BLaER1 (cell line): ENCODE results near the gene CAMK2D.

Experiments
- H3K27ac ChIP-seq: shearing (Covaris generic); formaldehyde crosslinking; 2 replicates; pipeline ENCODE4 v1.8.1; 2022
- H3K27me3 ChIP-seq: shearing (Covaris generic); formaldehyde crosslinking; 2 replicates; pipeline ENCODE4 v1.8.1; 2022
- H3K36me3 ChIP-seq: shearing (Covaris generic); formaldehyde crosslinking; 2 replicates; pipeline ENCODE4 v1.8.1; 2022
- H3K4me1 ChIP-seq: shearing (Covaris generic); formaldehyde crosslinking; 2 replicates; pipeline ENCODE4 v1.8.1; 2022
- H3K4me2 ChIP-seq: shearing (Covaris generic); formaldehyde crosslinking; 2 replicates; pipeline ENCODE4 v1.8.1; 2022
- H3K4me3 ChIP-seq: shearing (Covaris generic); formaldehyde crosslinking; 2 replicates; pipeline ENCODE4 v1.8.1; 2022
- H3K9ac ChIP-seq: shearing (Covaris generic); formaldehyde crosslinking; 2 replicates; pipeline ENCODE4 v1.8.1; 2022
- H3K9me3 ChIP-seq: shearing (Covaris generic); formaldehyde crosslinking; 2 replicates; pipeline ENCODE4 v1.8.1; 2022
- H4K20me1 ChIP-seq: shearing (Covaris generic); formaldehyde crosslinking; 2 replicates; pipeline ENCODE4 v1.8.1; 2022
- Cebpa-rat ChIP-seq: shearing (Covaris generic); IDR thresholded peaks from 2 replicates; pipeline ENCODE4 v1.8.1; 2022

The CAMK2D gene

GRCh38 chr4:113559947-113560346 is 201.6 kb downstream of the CAMK2D start:
- Histone ChIP-seq H3K4me3 (no peak overlapping the region), H3K9me3 (peaks cover 4% of the 10 kb centered on the region; the same call in 1 of the 2 replicates), H3K27ac (0 out of 2 replicates have a peak overlapping the region, but pooled peaks have one; percentile 70), H4K20me1 (no peaks in the 10 kb centered on the region), H3K9ac (no peak overlapping the region), H3K4me2 (no peak overlapping the region), H3K36me3 (peaks cover 63% of the 10 kb centered on the region), H3K27me3 (no peaks in the 10 kb centered on the region), H3K4me1 (peaks cover 62% of the 10 kb centered on the region)
- TF ChIP-seq Cebpa-rat, result no peak

- Histone ChIP-seq H3K4me3 (no peak overlapping the region), H3K27me3 (no peaks in the 10 kb centered on the region), H3K36me3 (peaks cover 65% of the 10 kb centered on the region), H3K9me3 (no peaks in the 10 kb centered on the region), H4K20me1 (no peaks in the 10 kb centered on the region), H3K9ac (no peak overlapping the region), H3K27ac (peak overlapping the region; percentile 44), H3K4me2 (0 out of 2 replicates have a peak overlapping the region, but pooled peaks have one; percentile 6), H3K4me1 (peaks cover 29% of the 10 kb centered on the region)
- no peak for TF ChIP-seq Cebpa-rat
These were observed 205.0 kb downstream of the CAMK2D start for GRCh38 chr4:113556382-113557134.

GRCh38 chr4:113555868-113556267 is 205.7 kb downstream of the CAMK2D start:
- Histone ChIP-seq H3K4me2 (no peak overlapping the region), H3K9me3 (no peaks in the 10 kb centered on the region), H3K27ac (peak overlapping the region; percentile 44), H3K4me3 (no peak overlapping the region), H3K36me3 (peaks cover 67% of the 10 kb centered on the region), H4K20me1 (no peaks in the 10 kb centered on the region), H3K27me3 (no peaks in the 10 kb centered on the region), H3K4me1 (peaks cover 22% of the 10 kb centered on the region; the same call in 1 of the 2 replicates), H3K9ac (no peak overlapping the region)
- TF ChIP-seq Cebpa-rat, result no peak

GRCh38 chr4:113553082-113553481 is 208.5 kb downstream of the CAMK2D start:
- Histone ChIP-seq H3K4me3 (no peak overlapping the region), H3K36me3 (peaks cover 54% of the 10 kb centered on the region)

GRCh38 chr4:113550510-113550909 is 211.0 kb downstream of the CAMK2D start:
- Histone ChIP-seq H3K27ac (no peak overlapping the region), H3K9ac (no peak overlapping the region), H3K4me3 (no peak overlapping the region), H3K4me1 (peaks cover 18% of the 10 kb centered on the region), H3K9me3 (no peaks in the 10 kb centered on the region), H4K20me1 (no peaks in the 10 kb centered on the region), H3K4me2 (no peak overlapping the region), H3K27me3 (no peaks in the 10 kb centered on the region), H3K36me3 (peaks cover 46% of the 10 kb centered on the region)
- no peak for TF ChIP-seq Cebpa-rat

More at GRCh38 chr4:113553082-113553481, 208.5 kb downstream of the CAMK2D start:
- Histone ChIP-seq H3K9ac (no peak overlapping the region), H3K4me2 (no peak overlapping the region), H3K27me3 (no peaks in the 10 kb centered on the region), H3K4me1 (peaks cover 28% of the 10 kb centered on the region), H3K27ac (no peak overlapping the region), H4K20me1 (no peaks in the 10 kb centered on the region), H3K9me3 (no peaks in the 10 kb centered on the region)
- TF ChIP-seq Cebpa-rat, result no peak

- no peak for TF ChIP-seq Cebpa-rat
- Histone ChIP-seq H3K9ac (no peak overlapping the region), H3K36me3 (peaks cover 59% of the 10 kb centered on the region), H3K9me3 (peaks cover 4% of the 10 kb centered on the region; the same call in 1 of the 2 replicates), H3K27me3 (no peaks in the 10 kb centered on the region), H3K4me3 (no peak overlapping the region), H3K4me1 (peaks cover 18% of the 10 kb centered on the region), H3K27ac (peak overlapping the region; percentile 42; the same call in 1 of the 2 replicates), H3K4me2 (peak overlapping the region; percentile 38; the same call in 1 of the 2 replicates), H4K20me1 (no peaks in the 10 kb centered on the region)
These were observed 213.2 kb downstream of the CAMK2D start for GRCh38 chr4:113548303-113548702.

- no peak overlapping the region for H3K9ac ChIP-seq
- no peak overlapping the region for H3K4me3 ChIP-seq
- H3K27ac ChIP-seq, result peak overlapping the region; percentile 42; the same call in 1 of the 2 replicates
- H3K4me1 ChIP-seq, result peaks cover 18% of the 10 kb centered on the region
- no peaks in the 10 kb centered on the region for H4K20me1 ChIP-seq
- no peaks in the 10 kb centered on the region for H3K27me3 ChIP-seq
- peak overlapping the region; percentile 38; the same call in 1 of the 2 replicates for H3K4me2 ChIP-seq
- H3K36me3 ChIP-seq, result peaks cover 54% of the 10 kb centered on the region
- H3K9me3 ChIP-seq, result peaks cover 4% of the 10 kb centered on the region; the same call in 1 of the 2 replicates
- TF ChIP-seq Cebpa-rat, result no peak
These were observed 214.0 kb downstream of the CAMK2D start for GRCh38 chr4:113547487-113548042.

GRCh38 chr4:113541933-113542332 is 219.6 kb downstream of the CAMK2D start:
- H3K36me3 ChIP-seq, result peaks cover 41% of the 10 kb centered on the region
- no peaks in the 10 kb centered on the region for H4K20me1 ChIP-seq
- H3K27me3 ChIP-seq, result no peaks in the 10 kb centered on the region
- TF ChIP-seq Cebpa-rat, result no peak
- H3K4me1 ChIP-seq, result peaks cover 17% of the 10 kb centered on the region
- H3K27ac ChIP-seq, result no peak overlapping the region
- H3K4me2 ChIP-seq, result no peak overlapping the region
- H3K4me3 ChIP-seq, result no peak overlapping the region
- H3K9me3 ChIP-seq, result peaks cover 4% of the 10 kb centered on the region; the same call in 1 of the 2 replicates
- no peak overlapping the region for H3K9ac ChIP-seq

GRCh38 chr4:113540859-113541258 is 220.7 kb downstream of the CAMK2D start:
- no peak for TF ChIP-seq Cebpa-rat
- Histone ChIP-seq H3K27me3 (no peaks in the 10 kb centered on the region), H4K20me1 (no peaks in the 10 kb centered on the region), H3K9me3 (peaks cover 4% of the 10 kb centered on the region; the same call in 1 of the 2 replicates), H3K36me3 (peaks cover 38% of the 10 kb centered on the region), H3K9ac (no peak overlapping the region), H3K4me3 (no peak overlapping the region), H3K4me1 (peaks cover 17% of the 10 kb centered on the region), H3K4me2 (0 out of 2 replicates have a peak overlapping the region, but pooled peaks have one; percentile 17), H3K27ac (no peak overlapping the region)

- TF ChIP-seq Cebpa-rat, result no peak
- Histone ChIP-seq H3K36me3 (peaks cover 34% of the 10 kb centered on the region), H3K4me1 (peaks cover 17% of the 10 kb centered on the region), H3K4me3 (no peak overlapping the region), H3K9ac (no peak overlapping the region), H3K4me2 (no peak overlapping the region), H3K27me3 (no peaks in the 10 kb centered on the region), H4K20me1 (no peaks in the 10 kb centered on the region), H3K27ac (no peak overlapping the region), H3K9me3 (peaks cover under 1% of the 10 kb centered on the region; the same call in 1 of the 2 replicates)
These were observed 222.1 kb downstream of the CAMK2D start for GRCh38 chr4:113539408-113539807.
